IMR-90 (cell line): ENCODE measurements around the gene GPHA2. TPM values are rescaled to one million over a fixed set of nuclear protein-coding genes. Genes with fewer than 3 reads are reported as not detected.

Source experiments
- ATAC-seq: fragments of 200-7000 bp; cut with Tn5 transposase; 2 replicates; pipeline ENCODE4 v1.9.1; 2020; ENCODE audit warnings: low read depth, mild to moderate bottlenecking, moderate library complexity
- BruUV-seq: library from RNA; stranded (reverse); fragments of 400-500 nt; replicated peaks from 2 replicates; lab custom pipeline; 2021; lab: Mats Ljungman, UMichigan
- CTCF ChIA-PET: fragments of 300-600 bp; formaldehyde crosslinking; extraction: SDS; loops from one replicate; lab custom pipeline; 2021; ENCODE audit warnings: antibody characterized with exemption; lab: Yijun Ruan, JAX
- POLR2A ChIA-PET: fragments of 300-600 bp; sonication (Branson Sonifier 250); formaldehyde crosslinking; loops from one replicate; lab custom pipeline; 2022; ENCODE audit warnings: antibody characterized with exemption; ENCODE audit not compliant: unreplicated experiment; lab: Charles Lee
- DNase-seq: peaks from one replicate; pipeline ENCODE4 v3.0.0; 2013
- H2AFZ ChIP-seq: replicated peaks from 2 replicates; pipeline ENCODE3; 2013; ENCODE audit warnings: low read length, mild to moderate bottlenecking; ENCODE audit not compliant: poor library complexity
- H2AK5ac ChIP-seq: 2 replicates; pipeline ENCODE4 v1.6.1; 2013; ENCODE audit warnings: low read depth, low read length, inconsistent platforms
- H2AK9ac ChIP-seq: replicated peaks from 2 replicates; pipeline ENCODE3; 2013; ENCODE audit warnings: mild to moderate bottlenecking, low read depth, low read length, moderate library complexity; ENCODE audit not compliant: poor library complexity
- H2BK120ac ChIP-seq: 2 replicates; pipeline ENCODE4 v1.6.1; 2013; ENCODE audit warnings: low read depth, low read length, inconsistent platforms
- H2BK15ac ChIP-seq: 3 replicates; pipeline ENCODE4 v1.6.1; 2013; ENCODE audit warnings: low read depth, low read length, inconsistent platforms
- H2BK20ac ChIP-seq: 2 replicates; pipeline ENCODE4 v1.6.1; 2013; ENCODE audit warnings: low read depth, mild to moderate bottlenecking, inconsistent platforms, low read length, moderate library complexity
- H2BK5ac ChIP-seq: 2 replicates; pipeline ENCODE4 v1.6.1; 2013; ENCODE audit warnings: mild to moderate bottlenecking, low read depth, low read length, inconsistent platforms; ENCODE audit not compliant: poor library complexity, severe bottlenecking
- H3K14ac ChIP-seq: replicated peaks from 2 replicates; pipeline ENCODE4 v1.6.1; 2013; ENCODE audit warnings: low read depth, low read length, inconsistent platforms
- H3K18ac ChIP-seq: 2 replicates; pipeline ENCODE4 v1.6.1; 2013; ENCODE audit warnings: low read depth, low read length, control low read depth
- H3K23ac ChIP-seq: 2 replicates; pipeline ENCODE4 v1.6.1; 2013; ENCODE audit warnings: low read depth, low read length, inconsistent platforms
- H3K27ac ChIP-seq: 2 replicates; pipeline ENCODE4 v1.5.1; 2013; ENCODE audit warnings: mild to moderate bottlenecking, control low read depth, low read length; ENCODE audit not compliant: insufficient read depth
- H3K27me3 ChIP-seq: 2 replicates; pipeline ENCODE4 v1.6.1; 2013; ENCODE audit warnings: low read length; ENCODE audit not compliant: control insufficient read depth, insufficient read depth
- H3K36me3 ChIP-seq: 2 replicates; pipeline ENCODE4 v1.6.1; 2013; ENCODE audit warnings: low read length, mixed read lengths; ENCODE audit not compliant: control insufficient read depth, insufficient read depth
- H3K4ac ChIP-seq: 2 replicates; pipeline ENCODE4 v1.6.1; 2013; ENCODE audit warnings: low read depth, low read length, inconsistent platforms
- H3K4me1 ChIP-seq: 2 replicates; pipeline ENCODE4 v1.6.1; 2013; ENCODE audit warnings: low read length, mixed read lengths; ENCODE audit not compliant: control insufficient read depth, insufficient read depth
- H3K4me2 ChIP-seq: 2 replicates; pipeline ENCODE4 v1.6.1; 2013; ENCODE audit warnings: low read depth, mild to moderate bottlenecking, control low read depth, low read length, moderate library complexity
- H3K4me3 ChIP-seq: 2 replicates; pipeline ENCODE4 v1.5.1; 2013; ENCODE audit warnings: low read depth, mild to moderate bottlenecking, control low read depth, low read length, moderate library complexity; ENCODE audit not compliant: insufficient read depth
- H3K56ac ChIP-seq: 2 replicates; pipeline ENCODE4 v1.6.1; 2013; ENCODE audit warnings: low read length, inconsistent platforms; ENCODE audit not compliant: insufficient read depth; ENCODE audit errors: extremely low read depth
- H3K79me1 ChIP-seq, 2 experiments: 2 replicates each; pipeline ENCODE4 v1.6.1; 2013; ENCODE audit warnings: low read length in 2 of 2, inconsistent platforms in 1 of 2, low read depth in 1 of 2
- H3K9ac ChIP-seq: 2 replicates; pipeline ENCODE4 v1.6.1; 2013; ENCODE audit warnings: low read depth, low read length, control low read depth
- H3K9me1 ChIP-seq: 2 replicates; pipeline ENCODE4 v1.6.1; 2013; ENCODE audit warnings: low read length, inconsistent platforms; ENCODE audit not compliant: insufficient read depth
- H3K9me3 ChIP-seq: 2 replicates; pipeline ENCODE4 v1.6.1; 2013; ENCODE audit warnings: low read length; ENCODE audit not compliant: control insufficient read depth, insufficient read depth
- H4K20me1 ChIP-seq: 2 replicates; pipeline ENCODE4 v1.6.1; 2013; ENCODE audit warnings: low read length, inconsistent platforms; ENCODE audit not compliant: insufficient read depth
- H4K5ac ChIP-seq: 2 replicates; pipeline ENCODE4 v1.6.1; 2013; ENCODE audit warnings: mild to moderate bottlenecking, low read depth, low read length, control low read depth
- H4K8ac ChIP-seq, 2 experiments: 2 replicates each; pipeline ENCODE4 v1.6.1; 2013; ENCODE audit warnings: low read depth in 2 of 2, low read length in 2 of 2, control low read depth in 1 of 2, inconsistent platforms in 1 of 2
- H4K91ac ChIP-seq: 2 replicates; pipeline ENCODE4 v1.6.1; 2013; ENCODE audit warnings: low read depth, low read length, inconsistent platforms; ENCODE audit not compliant: insufficient read depth
- CHD1 ChIP-seq: IDR thresholded peaks from 2 replicates; pipeline ENCODE4 v1.6.1; 2012; ENCODE audit warnings: low read depth, low read length, improper control_type of control experiment
- CTCF ChIP-seq: conservative IDR thresholded peaks from 2 replicates; pipeline ENCODE4 v1.5.1; 2012; ENCODE audit warnings: mild to moderate bottlenecking, low read depth, low read length, improper control_type of control experiment
- ELK1 ChIP-seq: fragments of 150-350 bp; IDR thresholded peaks from 2 replicates; pipeline ENCODE4 v1.6.1; 2016; ENCODE audit warnings: low read depth, mild to moderate bottlenecking, low read length, moderate library complexity, borderline replicate concordance
- MXI1 ChIP-seq: IDR thresholded peaks from 2 replicates; pipeline ENCODE4 v1.6.1; 2012; ENCODE audit warnings: low read depth, mild to moderate bottlenecking, low read length, moderate library complexity, borderline replicate concordance
- NFE2L2 ChIP-seq: fragments of 150-350 bp; IDR thresholded peaks from 2 replicates; pipeline ENCODE4 v1.6.1; 2016; ENCODE audit warnings: low read depth, mild to moderate bottlenecking, low read length
- RCOR1 ChIP-seq: IDR thresholded peaks from 2 replicates; pipeline ENCODE4 v1.6.1; 2012; ENCODE audit warnings: mild to moderate bottlenecking, low read length, improper control_type of control experiment; ENCODE audit not compliant: insufficient replicate concordance
- SMC3 ChIP-seq: fragments of 150-350 bp; IDR thresholded peaks from 2 replicates; pipeline ENCODE4 v1.6.1; 2016; ENCODE audit warnings: low read depth, mild to moderate bottlenecking, antibody characterized with exemption, low read length, moderate library complexity
- WGBS, 2 experiments: methylation state at CpG; one replicate each; pipeline versions ENCODE4 v1.1.5 to v1.1.7; 2013; ENCODE audit warnings: missing lambda C conversion rate in 2 of 2; ENCODE audit not compliant: insufficient read length in 1 of 2; ENCODE audit errors: extremely low coverage in 2 of 2; 5-methylcytosine and 5-hydroxymethylcytosine counted together
- dilution Hi-C: fragments of 300-500 bp; cut with HindIII; formaldehyde crosslinking; loops from one replicate; pipeline ENCODE4 v1.14.3; 2018; ENCODE audit warnings: low sequenced_read_pairs; ENCODE audit not compliant: unreplicated experiment
- in situ Hi-C: fragments of 300-500 bp; cut with MboI; formaldehyde crosslinking; loops from 3 replicates; pipeline ENCODE4 v1.14.3; 2019; ENCODE audit warnings: low sequenced_read_pairs, inconsistent platforms, mixed read lengths
- intact Hi-C: fragments of 100-400 bp; cut with micrococcal nuclease; formaldehyde crosslinking; loops from 2 replicates; pipeline ENCODE4 v1.10.0; 2022
- polyA plus RNA-seq, 3 experiments: library from polyadenylated mRNA; depleted of rRNA; stranded (reverse); fragments of >200 nt; gene quantifications; 2 replicates each; pipeline ENCODE4 v1.2.3, GENCODE V29; 2012; ENCODE audit warnings: low replicate concordance in 1 of 3
- total RNA-seq: library from RNA; depleted of rRNA; stranded (reverse); fragments of >200 nt; gene quantifications from 2 replicates; pipeline ENCODE4 v1.2.3, GENCODE V29; 2012

The GPHA2 gene
- total and polyA plus RNA-seq, 2 of the 4 experiments (the other 2 are of a cell fraction) = not detected

DNA sequence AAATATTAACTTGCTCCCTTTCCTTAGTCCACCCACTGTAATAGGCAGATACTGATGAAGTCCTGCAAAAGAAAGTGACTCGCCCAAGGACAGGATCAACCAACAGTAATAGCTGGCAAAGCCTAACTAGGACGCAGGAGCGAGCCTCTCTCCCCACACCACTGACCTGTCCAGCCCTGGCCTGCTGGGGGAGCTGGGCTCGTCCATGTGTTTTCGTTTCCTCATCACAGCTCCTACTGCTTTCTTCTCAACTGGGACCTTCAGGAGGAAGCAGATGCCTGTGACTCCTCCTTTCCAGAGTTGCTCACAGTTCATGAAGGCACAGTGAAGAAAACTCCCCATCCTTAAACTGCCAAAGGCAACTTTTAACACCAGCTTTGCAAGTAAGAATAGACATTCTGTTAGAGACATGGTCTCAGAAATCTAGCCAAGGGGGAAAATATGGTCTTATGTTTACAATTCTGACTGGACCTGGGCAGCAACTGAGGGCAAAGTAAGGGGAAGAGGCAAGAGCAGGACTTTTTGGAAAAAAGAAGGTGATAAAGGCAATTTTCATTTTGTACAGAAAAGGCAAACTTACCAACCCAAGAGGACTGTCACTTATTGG is 11.6 kb upstream of the GPHA2 start:
- intact Hi-C loops (loop anchor here (5.0 kb wide), 1 partner anchor 40 kb away; no protein-coding TSS in a partner anchor), in situ Hi-C loops (no loop called here), dilution Hi-C loops (no loop called here)
- Histone ChIP-seq H2AFZ (no peak overlapping the region), H3K9ac (no peak overlapping the region), H2BK15ac (no peak overlapping the region), H3K27me3 (peaks cover 33% of the 10 kb centered on the region), H3K4me3 (no peak overlapping the region), H4K91ac (no peak overlapping the region), H3K4me1 (no peaks in the 10 kb centered on the region), H2AK9ac (no peak overlapping the region), H2BK120ac (no peak overlapping the region), H3K27ac (no peak overlapping the region), H3K18ac (no peak overlapping the region), H3K14ac (no peak overlapping the region), H3K79me1 (no peaks in the 10 kb centered on the region), H3K9me3 (no peaks in the 10 kb centered on the region), H3K23ac (no peak overlapping the region), H3K4ac (no peak overlapping the region), H3K56ac (no peak overlapping the region), H2BK20ac (no peak overlapping the region), H4K8ac (no peak overlapping the region), H4K20me1 (no peaks in the 10 kb centered on the region), H4K5ac (no peak overlapping the region), H2AK5ac (no peak overlapping the region), H3K4me2 (no peak overlapping the region), H2BK5ac (no peak overlapping the region), H3K36me3 (no peaks in the 10 kb centered on the region), H3K9me1 (no peaks in the 10 kb centered on the region)
- POLR2A ChIA-PET = no interaction called here
- CTCF ChIA-PET = no interaction called here
- no TSS peak for BruUV-seq
- no peak for DNase-seq
- TF ChIP-seq CTCF (no peak), MXI1 (no peak), NFE2L2 (no peak), CHD1 (no peak), ELK1 (no peak), RCOR1 (no peak), SMC3 (no peak)
- WGBS, 2 experiments = 26% methylated on average over 3 of the region's 5 CpGs; no CpG with 5 or more reads in 1 of the 2 experiments
- no peak; the same call in 1 of the 2 replicates for ATAC-seq
